Fibroblast of peridontal ligament (primary cell): Measurements from ENCODE around the gene RPL36A.

Source experiments
- DNase-seq: peaks from one replicate; pipeline ENCODE4 v3.0.0-alpha.2; 2010; ENCODE audit errors: extremely low read depth

The RPL36A gene

GRCh38 chrX:101442085-101442484 lies 51.3 kb downstream of the RPL36A start:
- no peak for DNase-seq
